GM13976 (cell line): ENCODE results near the gene MEF2A.

Experiments used
- DNase-seq: peaks from one replicate; pipeline ENCODE4 v3.0.0; 2012; ENCODE audit warnings: low spot score
- in situ Hi-C: fragments of 300-500 bp; cut with MboI; formaldehyde crosslinking; loops from one replicate; pipeline ENCODE4 v1.12.0; 2022; ENCODE audit warnings: low sequenced_read_pairs, mixed read lengths, inconsistent platforms; ENCODE audit not compliant: unreplicated experiment
- TF ChIP-seq, protein P1 (sequence below): IDR thresholded peaks from 2 replicates; pipeline ENCODE4 v1.5.1; 2012; ENCODE audit warnings: borderline replicate concordance, mild to moderate bottlenecking; ENCODE audit not compliant: insufficient read depth; ENCODE audit errors: extremely low read depth, missing control alignments, control extremely low read depth

The MEF2A gene

DNA sequence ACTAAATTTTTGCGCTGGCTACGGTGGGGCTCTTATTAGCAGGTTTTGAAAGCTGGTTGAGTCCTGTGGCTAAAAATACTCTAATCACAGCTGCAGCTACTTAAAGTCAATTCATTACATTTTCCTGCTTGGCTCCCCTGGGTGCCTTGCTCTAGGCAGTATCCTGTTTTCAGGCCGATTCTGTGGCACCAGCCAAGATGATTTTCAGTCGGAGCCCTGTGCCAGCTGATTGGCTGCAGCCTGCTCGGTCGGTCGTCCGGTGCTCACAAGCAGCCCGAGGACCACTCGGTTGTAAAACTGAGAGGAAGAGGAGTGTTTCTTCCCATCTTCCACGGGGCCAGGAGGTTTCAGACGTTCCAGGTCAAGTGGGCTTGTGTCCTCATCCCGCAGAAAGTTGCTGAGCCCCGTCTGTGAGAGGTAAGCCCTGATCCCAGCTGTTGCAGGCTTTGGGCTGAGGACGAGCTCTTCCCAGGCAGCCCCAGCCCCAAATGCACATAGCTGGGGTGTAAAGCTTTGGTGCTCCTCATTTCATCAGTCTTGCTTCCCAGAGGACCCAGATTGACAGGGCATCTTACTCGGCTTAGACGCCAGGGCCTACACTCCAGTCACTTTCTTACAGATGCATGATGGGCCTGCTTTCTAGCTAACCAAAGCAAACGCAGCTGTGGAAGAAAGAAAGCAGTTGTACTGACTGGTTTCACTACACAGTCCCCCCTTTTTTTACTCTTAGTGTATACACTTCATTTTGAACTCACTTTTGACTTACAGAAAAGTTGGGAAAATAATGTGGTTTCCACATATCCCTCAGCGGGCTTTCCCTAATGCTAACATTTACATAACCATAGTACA is 151.6 kb downstream of the MEF2A start:
- in situ Hi-C loops = no loop called here
- TF ChIP-seq, protein P1, sequence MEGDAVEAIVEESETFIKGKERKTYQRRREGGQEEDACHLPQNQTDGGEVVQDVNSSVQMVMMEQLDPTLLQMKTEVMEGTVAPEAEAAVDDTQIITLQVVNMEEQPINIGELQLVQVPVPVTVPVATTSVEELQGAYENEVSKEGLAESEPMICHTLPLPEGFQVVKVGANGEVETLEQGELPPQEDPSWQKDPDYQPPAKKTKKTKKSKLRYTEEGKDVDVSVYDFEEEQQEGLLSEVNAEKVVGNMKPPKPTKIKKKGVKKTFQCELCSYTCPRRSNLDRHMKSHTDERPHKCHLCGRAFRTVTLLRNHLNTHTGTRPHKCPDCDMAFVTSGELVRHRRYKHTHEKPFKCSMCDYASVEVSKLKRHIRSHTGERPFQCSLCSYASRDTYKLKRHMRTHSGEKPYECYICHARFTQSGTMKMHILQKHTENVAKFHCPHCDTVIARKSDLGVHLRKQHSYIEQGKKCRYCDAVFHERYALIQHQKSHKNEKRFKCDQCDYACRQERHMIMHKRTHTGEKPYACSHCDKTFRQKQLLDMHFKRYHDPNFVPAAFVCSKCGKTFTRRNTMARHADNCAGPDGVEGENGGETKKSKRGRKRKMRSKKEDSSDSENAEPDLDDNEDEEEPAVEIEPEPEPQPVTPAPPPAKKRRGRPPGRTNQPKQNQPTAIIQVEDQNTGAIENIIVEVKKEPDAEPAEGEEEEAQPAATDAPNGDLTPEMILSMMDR = no peak
- peak; percentile 66 for DNase-seq

DNA sequence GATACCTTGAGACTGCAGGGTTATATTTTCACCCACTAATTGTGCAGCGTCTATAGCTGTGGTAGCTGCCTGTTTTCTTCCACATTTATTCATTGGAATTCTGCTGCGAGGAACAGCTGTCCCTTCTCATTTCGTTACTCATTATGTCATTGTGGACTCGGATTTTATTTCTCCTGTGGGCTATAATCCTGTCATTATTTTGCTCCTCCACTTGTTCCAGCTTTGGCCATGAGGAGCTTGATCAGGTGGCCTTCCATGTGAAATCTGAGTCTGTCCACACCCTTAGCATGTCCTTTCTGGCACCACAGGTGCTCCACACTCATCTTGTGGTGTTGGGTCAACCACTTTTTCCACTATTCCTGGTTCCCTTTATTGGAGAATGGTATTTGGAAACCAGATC is 152.6 kb downstream of the MEF2A start:
- DNase-seq = no peak
- in situ Hi-C loops = no loop called here
- TF ChIP-seq, protein P1 = no peak

DNA sequence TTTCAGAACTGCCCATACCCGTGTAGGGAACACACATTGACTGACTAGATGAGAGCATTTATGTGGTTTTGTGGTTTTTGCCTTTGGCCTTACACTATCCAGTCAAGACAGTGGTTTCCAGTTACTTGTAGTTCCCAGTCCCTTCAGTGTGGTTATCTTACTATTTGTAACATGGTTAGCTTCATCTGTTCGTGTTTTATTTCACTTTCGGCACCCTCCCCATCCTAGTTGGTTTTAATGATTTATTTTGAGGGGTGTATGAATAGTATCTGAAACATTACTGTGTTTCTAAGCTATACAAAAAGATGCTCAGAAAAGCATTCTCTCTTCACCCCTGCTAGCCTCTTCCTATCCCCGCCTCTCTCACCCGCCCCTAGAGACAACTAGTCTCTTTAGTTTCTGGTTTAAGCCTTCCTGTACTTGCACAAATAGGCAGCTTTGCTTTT is 153.3 kb downstream of the MEF2A start:
- DNase-seq = peak; percentile 67
- in situ Hi-C loops = no loop called here
- TF ChIP-seq, protein P1 = no peak

DNA sequence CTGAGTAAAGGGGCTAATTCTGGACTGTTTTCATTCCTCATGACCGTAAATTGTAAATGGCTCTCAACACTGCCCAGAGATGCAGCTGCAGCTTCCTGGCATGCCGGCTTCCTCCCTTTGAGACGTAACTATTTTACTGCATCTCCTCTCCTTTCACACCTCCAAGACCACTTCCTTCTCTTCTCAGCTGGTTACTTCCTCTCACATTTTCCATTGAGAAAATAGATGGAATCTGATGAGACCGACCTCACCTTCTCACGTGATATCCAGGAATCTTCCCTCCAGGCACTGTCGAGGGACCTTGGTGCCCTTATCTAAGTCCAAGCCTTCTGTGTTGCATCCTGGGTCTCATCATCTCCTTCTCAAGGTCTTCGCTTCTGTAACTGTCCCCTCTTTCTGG is 154.7 kb downstream of the MEF2A start:
- no peak for DNase-seq
- TF ChIP-seq, protein P1 = no peak
- in situ Hi-C loops = no loop called here

DNA sequence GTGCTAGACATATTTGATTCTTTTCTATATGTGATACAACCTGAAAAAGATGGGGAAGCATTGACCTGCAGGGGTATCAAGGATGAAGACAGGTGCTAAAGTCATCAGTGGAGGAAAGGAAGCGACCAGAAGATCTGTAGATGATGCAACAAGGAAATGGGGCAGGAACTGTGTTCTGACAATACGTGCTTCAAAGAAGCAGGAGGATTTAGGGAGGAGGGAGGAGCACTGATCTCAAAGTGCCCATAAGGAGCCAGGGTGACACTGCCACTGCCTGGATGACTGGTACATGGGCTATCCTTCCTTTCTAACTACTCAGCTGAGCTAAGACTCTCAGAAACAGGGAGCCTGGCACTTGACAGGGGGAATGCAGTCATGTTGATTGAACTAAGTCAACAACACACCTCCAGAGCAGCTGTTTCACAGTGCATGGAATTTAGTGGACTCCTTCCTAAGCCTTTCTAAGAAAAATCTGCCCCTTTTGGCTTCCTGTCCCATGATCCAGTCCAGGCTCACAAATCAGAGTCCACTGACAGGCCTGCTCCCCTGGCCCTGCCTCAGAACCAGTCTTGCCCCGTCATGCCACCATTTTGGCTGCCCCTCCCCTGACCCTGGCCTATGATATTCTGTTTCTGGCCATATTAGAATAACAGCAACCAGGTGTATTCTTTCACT is 155.5 kb downstream of the MEF2A start:
- TF ChIP-seq, protein P1 = no peak
- in situ Hi-C loops = no loop called here
- no peak for DNase-seq

DNA sequence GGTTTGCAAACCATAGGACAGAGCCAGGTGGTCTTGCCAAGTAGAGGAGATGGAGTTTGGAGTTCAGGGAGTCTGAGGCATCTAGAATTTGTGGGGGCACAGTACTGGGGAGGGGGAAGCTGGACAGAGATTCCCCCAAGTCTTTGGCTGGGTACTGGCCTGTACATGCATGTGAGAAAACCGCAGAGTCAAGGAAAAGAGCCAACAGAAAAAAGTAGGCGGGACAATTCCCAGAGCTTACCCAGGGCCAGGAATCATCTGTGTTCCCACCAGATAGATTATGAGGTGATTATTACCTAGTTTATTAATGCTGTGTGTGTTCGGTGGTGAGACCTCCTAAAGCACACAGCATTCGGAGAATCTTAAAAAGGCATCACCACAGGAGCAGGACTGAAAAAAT is 156.1 kb downstream of the MEF2A start:
- DNase-seq = no peak
- in situ Hi-C loops = no loop called here
- TF ChIP-seq, protein P1 = no peak
